H9 (cell line): Measurements from ENCODE around the gene CHSY3. TPM values are rescaled to one million over a fixed set of nuclear protein-coding genes. Genes with fewer than 3 reads are reported as not detected.
A peak's percentile ranks its signal among the peaks of the same experiment; 100 is the strongest.

Experiments
- DNase-seq: peaks from one replicate; pipeline ENCODE4 v3.0.0-alpha.2; 2017
- H2AFZ ChIP-seq: one replicate; pipeline ENCODE4 v1.6.1; 2013; ENCODE audit warnings: mild to moderate bottlenecking, low read length, control low read depth, moderate library complexity
- H2AK5ac ChIP-seq: 2 replicates; pipeline ENCODE4 v1.6.1; 2013; ENCODE audit warnings: low read length, control low read depth, mixed read lengths; ENCODE audit not compliant: insufficient read length
- H2BK120ac ChIP-seq: one replicate; pipeline ENCODE4 v1.6.1; 2013; ENCODE audit warnings: low read depth, mild to moderate bottlenecking, low read length, control low read depth, inconsistent platforms; ENCODE audit not compliant: poor library complexity, severe bottlenecking
- H2BK12ac ChIP-seq: 2 replicates; pipeline ENCODE4 v1.6.1; 2013; ENCODE audit warnings: low read length, control low read depth, mixed read lengths, low read depth; ENCODE audit not compliant: insufficient read length
- H2BK15ac ChIP-seq: 2 replicates; pipeline ENCODE4 v1.6.1; 2013; ENCODE audit warnings: low read depth, low read length, control low read depth
- H2BK20ac ChIP-seq: one replicate; pipeline ENCODE4 v1.6.1; 2013; ENCODE audit warnings: low read depth, mild to moderate bottlenecking, low read length, control low read depth, inconsistent platforms; ENCODE audit not compliant: poor library complexity, severe bottlenecking
- H2BK5ac ChIP-seq: 2 replicates; pipeline ENCODE4 v1.6.1; 2013; ENCODE audit warnings: low read length, control low read depth, mixed read lengths; ENCODE audit not compliant: insufficient read length
- H3K14ac ChIP-seq: 2 replicates; pipeline ENCODE4 v1.6.1; 2013; ENCODE audit warnings: low read length, control low read depth; ENCODE audit not compliant: insufficient read depth
- H3K18ac ChIP-seq: 2 replicates; pipeline ENCODE4 v1.6.1; 2013; ENCODE audit warnings: low read depth, mild to moderate bottlenecking, mixed read lengths, low read length, control low read depth; ENCODE audit not compliant: insufficient read length
- H3K23ac ChIP-seq: 2 replicates; pipeline ENCODE4 v1.6.1; 2013; ENCODE audit warnings: low read length, control low read depth, mixed read lengths, low read depth; ENCODE audit not compliant: insufficient read length
- H3K23me2 ChIP-seq: 2 replicates; pipeline ENCODE4 v1.6.1; 2013; ENCODE audit warnings: low read depth, mild to moderate bottlenecking, mixed read lengths, low read length, control low read depth; ENCODE audit not compliant: insufficient read length, poor library complexity, severe bottlenecking
- H3K27ac ChIP-seq: 2 replicates; pipeline ENCODE4 v1.5.1; 2013; ENCODE audit warnings: low read length, control low read depth, mixed read lengths, low read depth; ENCODE audit not compliant: insufficient read length
- H3K27me3 ChIP-seq: 2 replicates; pipeline ENCODE4 v1.6.1; 2013; ENCODE audit warnings: low read length, control low read depth, inconsistent platforms; ENCODE audit not compliant: insufficient read depth
- H3K4ac ChIP-seq: 2 replicates; pipeline ENCODE4 v1.6.1; 2013; ENCODE audit warnings: low read depth, mild to moderate bottlenecking, control low read depth, inconsistent platforms, low read length, moderate library complexity
- H3K4me1 ChIP-seq: 2 replicates; pipeline ENCODE4 v1.6.1; 2013; ENCODE audit warnings: low read length, control low read depth, inconsistent platforms; ENCODE audit not compliant: insufficient read depth
- H3K4me2 ChIP-seq: 2 replicates; pipeline ENCODE4 v1.6.1; 2013; ENCODE audit warnings: low read length, control low read depth, mixed read lengths; ENCODE audit not compliant: insufficient read length, insufficient read depth
- H3K56ac ChIP-seq: 2 replicates; pipeline ENCODE4 v1.6.1; 2013; ENCODE audit warnings: low read depth, mild to moderate bottlenecking, mixed read lengths, low read length, control low read depth; ENCODE audit not compliant: insufficient read length
- H3K79me1 ChIP-seq: 2 replicates; pipeline ENCODE4 v1.6.1; 2013; ENCODE audit warnings: low read depth, mild to moderate bottlenecking, moderate library complexity, low read length, control low read depth, inconsistent platforms; ENCODE audit not compliant: insufficient read depth, poor library complexity, severe bottlenecking
- H3K79me2 ChIP-seq: 2 replicates; pipeline ENCODE4 v1.6.1; 2013; ENCODE audit warnings: low read length, control low read depth, inconsistent platforms; ENCODE audit not compliant: insufficient read depth
- H3K9ac ChIP-seq: 2 replicates; pipeline ENCODE4 v1.6.1; 2013; ENCODE audit warnings: low read length, control low read depth, mixed read lengths; ENCODE audit not compliant: insufficient read length; ENCODE audit errors: extremely low read depth
- H3K9me3 ChIP-seq: one replicate; pipeline ENCODE4 v1.6.1; 2013; ENCODE audit warnings: low read depth, low read length, inconsistent platforms; ENCODE audit not compliant: control insufficient read depth
- H3T11ph ChIP-seq: one replicate; pipeline ENCODE4 v1.6.1; 2013; ENCODE audit warnings: mild to moderate bottlenecking, low read length, control low read depth, inconsistent platforms
- H4K20me1 ChIP-seq: one replicate; pipeline ENCODE4 v1.6.1; 2013; ENCODE audit not compliant: control insufficient read depth, insufficient read length, insufficient read depth
- H4K5ac ChIP-seq: 2 replicates; pipeline ENCODE4 v1.6.1; 2013; ENCODE audit warnings: low read depth, mild to moderate bottlenecking, mixed read lengths, low read length, control low read depth; ENCODE audit not compliant: insufficient read length
- H4K8ac ChIP-seq: replicated peaks from 2 replicates; pipeline ENCODE4 v1.6.1; 2013; ENCODE audit warnings: low read length, control low read depth, mixed read lengths, low read depth; ENCODE audit not compliant: insufficient read length
- H4K91ac ChIP-seq: 2 replicates; pipeline ENCODE4 v1.6.1; 2013; ENCODE audit warnings: low read depth, mild to moderate bottlenecking, moderate library complexity, mixed read lengths, low read length, control low read depth; ENCODE audit not compliant: insufficient read length
- H3K27ac Mint-ChIP-seq, 3 experiments: 2 replicates in 2 of 3; 3 replicates in 1 of 3; pipeline ENCODE4 v1.8.0; 2020 to 2021; ENCODE audit warnings: mixed read lengths in 3 of 3, mild to moderate bottlenecking in 1 of 3, moderate library complexity in 1 of 3
- H3K27me3 Mint-ChIP-seq: 2 replicates; pipeline ENCODE4 v1.8.0; 2021; ENCODE audit warnings: low read depth, mild to moderate bottlenecking, moderate library complexity, mixed read lengths
- H3K36me3 Mint-ChIP-seq, 3 experiments: 2 replicates in 2 of 3; 3 replicates in 1 of 3; pipeline ENCODE4 v1.8.0; 2020 to 2021; ENCODE audit warnings: low read depth in 3 of 3, mixed read lengths in 3 of 3; ENCODE audit not compliant: insufficient read depth in 1 of 3
- H3K4me1 Mint-ChIP-seq, 2 experiments: 2 replicates each; pipeline ENCODE4 v1.8.0; 2020; ENCODE audit warnings: mixed read lengths in 2 of 2
- H3K4me3 Mint-ChIP-seq, 2 experiments: 2 replicates in 1 of 2; 3 replicates in 1 of 2; pipeline ENCODE4 v1.8.0; 2020 to 2021; ENCODE audit warnings: mild to moderate bottlenecking in 2 of 2, mixed read lengths in 2 of 2, moderate library complexity in 1 of 2
- H3K9me3 Mint-ChIP-seq, 2 experiments: 2 replicates in 1 of 2; 3 replicates in 1 of 2; pipeline ENCODE4 v1.8.0; 2020; ENCODE audit warnings: mild to moderate bottlenecking in 2 of 2, mixed read lengths in 2 of 2, moderate library complexity in 1 of 2
- total RNA-seq: library from RNA; stranded (reverse); gene quantifications from 2 replicates; pipeline ENCODE4 v1.2.1, GENCODE V29; 2021
- TF ChIP-seq, protein P1 (sequence below): fragments of 200-600 bp; sonication (generic); conservative IDR thresholded peaks from 3 replicates; pipeline ENCODE4 v1.8.0; 2021; ENCODE audit warnings: antibody characterized with exemption, mild to moderate bottlenecking

The CHSY3 gene
- total RNA-seq, 1 experiment from 2014 or later = 0.37 TPM

DNA sequence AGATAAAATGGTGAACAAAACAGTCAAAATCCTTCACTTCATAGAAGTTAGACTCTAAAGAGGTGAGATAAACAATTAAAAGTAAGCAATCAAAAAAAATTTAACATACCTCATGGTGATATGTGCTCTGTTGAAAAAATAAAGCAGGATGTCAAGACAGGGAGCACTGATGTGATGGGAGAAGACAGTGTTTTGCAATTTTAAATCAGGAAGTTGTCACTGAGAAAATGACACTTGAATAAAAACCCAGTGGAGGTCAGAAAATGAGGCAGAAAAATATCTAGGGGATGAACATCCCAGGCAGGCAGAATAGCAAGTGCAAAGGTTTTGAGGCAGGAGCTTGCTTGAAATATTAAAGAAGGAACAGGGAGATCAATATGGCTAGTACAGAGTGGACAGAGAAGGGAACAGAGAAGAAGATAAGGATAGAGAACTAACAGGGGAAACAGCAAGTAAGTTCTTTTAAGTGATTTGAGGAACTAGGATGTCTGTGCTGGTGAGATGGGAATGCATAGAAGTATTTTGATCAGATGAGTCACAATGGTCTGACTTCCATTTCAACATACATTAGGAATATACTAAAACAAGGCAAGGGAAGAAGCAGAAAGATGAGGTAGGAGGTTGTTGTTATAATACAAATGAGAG, 130.4 kb downstream of the CHSY3 start:
- H2AFZ ChIP-seq = no peak overlapping the region
- no peak overlapping the region for H2AK5ac ChIP-seq
- no peaks in the 10 kb centered on the region for H3K9me3 ChIP-seq
- H3K79me2 ChIP-seq = no peaks in the 10 kb centered on the region
- no peak overlapping the region for H3K27ac ChIP-seq
- no peak overlapping the region for H3K4me2 ChIP-seq
- TF ChIP-seq, protein P1, sequence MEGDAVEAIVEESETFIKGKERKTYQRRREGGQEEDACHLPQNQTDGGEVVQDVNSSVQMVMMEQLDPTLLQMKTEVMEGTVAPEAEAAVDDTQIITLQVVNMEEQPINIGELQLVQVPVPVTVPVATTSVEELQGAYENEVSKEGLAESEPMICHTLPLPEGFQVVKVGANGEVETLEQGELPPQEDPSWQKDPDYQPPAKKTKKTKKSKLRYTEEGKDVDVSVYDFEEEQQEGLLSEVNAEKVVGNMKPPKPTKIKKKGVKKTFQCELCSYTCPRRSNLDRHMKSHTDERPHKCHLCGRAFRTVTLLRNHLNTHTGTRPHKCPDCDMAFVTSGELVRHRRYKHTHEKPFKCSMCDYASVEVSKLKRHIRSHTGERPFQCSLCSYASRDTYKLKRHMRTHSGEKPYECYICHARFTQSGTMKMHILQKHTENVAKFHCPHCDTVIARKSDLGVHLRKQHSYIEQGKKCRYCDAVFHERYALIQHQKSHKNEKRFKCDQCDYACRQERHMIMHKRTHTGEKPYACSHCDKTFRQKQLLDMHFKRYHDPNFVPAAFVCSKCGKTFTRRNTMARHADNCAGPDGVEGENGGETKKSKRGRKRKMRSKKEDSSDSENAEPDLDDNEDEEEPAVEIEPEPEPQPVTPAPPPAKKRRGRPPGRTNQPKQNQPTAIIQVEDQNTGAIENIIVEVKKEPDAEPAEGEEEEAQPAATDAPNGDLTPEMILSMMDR = no peak
- no peak overlapping the region for H4K91ac ChIP-seq
- no peaks in the 10 kb centered on the region for H3K79me1 ChIP-seq
- no peak overlapping the region for H3K23ac ChIP-seq
- H2BK15ac ChIP-seq = no peak overlapping the region
- H4K20me1 ChIP-seq = no peaks in the 10 kb centered on the region
- H3K4me1 Mint-ChIP-seq = peaks cover 6% of the 10 kb centered on the region in 2 experiments; a peak in 3 of 4 replicates
- no peak overlapping the region for H3K4ac ChIP-seq
- no peak overlapping the region for H2BK120ac ChIP-seq
- H2BK12ac ChIP-seq = no peak overlapping the region
- H3K27me3 ChIP-seq = no peaks in the 10 kb centered on the region
- H3K4me1 ChIP-seq = no peaks in the 10 kb centered on the region; the same call in 1 of the 2 replicates
- no peak overlapping the region for H2BK20ac ChIP-seq
- H3K23me2 ChIP-seq = no peaks in the 10 kb centered on the region
- H3K27ac Mint-ChIP-seq = peak overlapping the region in 1 of 3 experiments; percentile 3; a peak in 1 of 7 replicates
- H3K36me3 Mint-ChIP-seq = no peaks in the 10 kb centered on the region
- H4K5ac ChIP-seq = no peak overlapping the region
- H3K4me3 Mint-ChIP-seq = no peak overlapping the region
- no peaks in the 10 kb centered on the region for H3K9me3 Mint-ChIP-seq
- H3K9ac ChIP-seq = no peak overlapping the region
- no peak overlapping the region for H3K56ac ChIP-seq
- no peak for DNase-seq
- H4K8ac ChIP-seq = no peak overlapping the region
- H3K14ac ChIP-seq = no peak overlapping the region
- no peak overlapping the region for H3K18ac ChIP-seq
- no peaks in the 10 kb centered on the region for H3K27me3 Mint-ChIP-seq
- no peak overlapping the region for H2BK5ac ChIP-seq
- no peak overlapping the region for H3T11ph ChIP-seq
